ENCODE measurements around the gene SDCCAG8.

- TF ChIP-seq EP300 (IDR thresholded peaks at IDR 0.05): no peak
- no peak for TF ChIP-seq CTCF (IDR thresholded peaks at IDR 0.05)
Measured at GRCh38 chr1:243528459-243529121, 272.7 kb downstream of the SDCCAG8 start.

Data from gastroesophageal sphincter (tissue), 3 donors.